ENCODE data around the gene RGS13. TPM values are rescaled to one million over a fixed set of nuclear protein-coding genes. Genes with fewer than 3 reads are reported as not detected.
A peak's percentile ranks its signal among the peaks of the same experiment; 100 is the strongest.

Gene RGS13
- total RNA-seq, 2 donors from 2014 or later, result 0.64 to 1.1 TPM

DNA sequence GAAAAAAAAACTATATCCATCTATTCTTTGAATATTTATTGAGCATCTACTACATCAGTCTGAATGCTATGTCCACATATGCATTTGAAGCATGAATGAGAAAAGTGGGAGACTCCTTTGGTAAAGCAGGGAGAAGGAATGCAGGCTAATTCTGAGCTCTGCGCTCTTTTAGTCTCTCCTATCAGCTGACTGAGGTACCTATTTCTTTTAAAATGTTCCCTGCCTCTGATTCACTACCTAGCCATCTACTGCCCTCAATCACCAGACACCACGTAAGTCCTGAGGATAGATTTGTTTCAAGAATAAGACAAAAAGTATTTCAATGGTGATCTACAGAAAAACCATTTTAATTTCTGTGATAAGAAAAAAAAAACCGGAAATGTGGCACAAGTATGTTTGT is 3.8 kb upstream of the RGS13 start:
- H3K4me3 Mint-ChIP-seq, result no peak overlapping the region
- DNase-seq (ENCODE audit: low spot score), result no peak
- H3K4me1 Mint-ChIP-seq (ENCODE audit: low read depth in 2 of 2), result no peaks in the 10 kb centered on the region
- no peak overlapping the region for H3K27ac Mint-ChIP-seq
- H3K27me3 Mint-ChIP-seq, result peaks cover 7 to 9% of the 10 kb centered on the region in 2 donors
- no peak for ATAC-seq
- H3K9me3 Mint-ChIP-seq, result no peaks in the 10 kb centered on the region
- H3K36me3 Mint-ChIP-seq, result no peaks in the 10 kb centered on the region

DNA sequence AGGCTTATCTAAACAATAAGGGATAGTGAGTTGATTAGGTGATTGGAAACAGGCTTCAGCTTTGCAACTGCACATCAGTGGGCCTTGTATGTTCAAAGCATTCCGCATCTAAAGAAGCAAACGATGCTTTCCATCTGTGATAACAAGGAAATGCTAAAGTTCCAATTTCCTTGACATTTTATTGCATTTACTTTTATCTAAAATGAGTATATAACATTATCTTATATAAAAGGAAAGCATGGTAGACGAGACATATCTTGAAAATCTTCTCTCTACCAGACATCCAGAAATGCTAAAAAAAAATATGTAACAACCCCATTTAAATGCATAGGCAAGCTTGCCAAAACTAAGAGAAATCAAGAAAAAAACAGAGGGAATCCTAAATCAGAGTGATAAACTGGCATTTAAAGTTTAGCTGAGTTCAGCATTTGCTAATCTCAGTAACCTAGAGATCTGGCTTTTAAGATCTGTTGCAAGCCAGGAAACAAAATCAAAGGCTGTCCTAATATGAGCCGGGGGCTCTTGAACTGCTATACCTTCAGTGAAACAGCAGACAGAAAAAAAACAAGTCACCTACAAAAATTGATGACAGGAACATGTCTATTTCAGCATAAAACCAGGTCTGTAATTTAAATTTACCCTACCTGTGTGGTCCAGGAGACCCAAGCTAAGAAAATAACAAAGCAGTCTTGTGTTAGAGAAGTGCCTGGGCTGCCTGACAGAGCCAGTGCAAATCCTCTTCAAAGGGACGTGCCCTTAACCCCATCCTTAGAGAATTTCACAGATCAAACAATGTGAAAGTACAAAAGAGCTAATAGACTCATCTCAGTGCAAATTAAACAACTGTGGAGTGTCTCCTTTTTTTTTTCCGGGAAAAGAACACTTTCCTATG is 3.1 kb upstream of the RGS13 start:
- DNase-seq (ENCODE audit: low spot score) (no peak), ATAC-seq (no peak)
- no peaks in the 10 kb centered on the region for H3K4me1 Mint-ChIP-seq (ENCODE audit: low read depth in 2 of 2)
- H3K9me3 Mint-ChIP-seq, result no peaks in the 10 kb centered on the region
- H3K27ac Mint-ChIP-seq, result no peak overlapping the region
- H3K36me3 Mint-ChIP-seq, result no peaks in the 10 kb centered on the region
- peaks cover 7 to 9% of the 10 kb centered on the region in 2 donors for H3K27me3 Mint-ChIP-seq
- H3K4me3 Mint-ChIP-seq, result no peak overlapping the region

DNA sequence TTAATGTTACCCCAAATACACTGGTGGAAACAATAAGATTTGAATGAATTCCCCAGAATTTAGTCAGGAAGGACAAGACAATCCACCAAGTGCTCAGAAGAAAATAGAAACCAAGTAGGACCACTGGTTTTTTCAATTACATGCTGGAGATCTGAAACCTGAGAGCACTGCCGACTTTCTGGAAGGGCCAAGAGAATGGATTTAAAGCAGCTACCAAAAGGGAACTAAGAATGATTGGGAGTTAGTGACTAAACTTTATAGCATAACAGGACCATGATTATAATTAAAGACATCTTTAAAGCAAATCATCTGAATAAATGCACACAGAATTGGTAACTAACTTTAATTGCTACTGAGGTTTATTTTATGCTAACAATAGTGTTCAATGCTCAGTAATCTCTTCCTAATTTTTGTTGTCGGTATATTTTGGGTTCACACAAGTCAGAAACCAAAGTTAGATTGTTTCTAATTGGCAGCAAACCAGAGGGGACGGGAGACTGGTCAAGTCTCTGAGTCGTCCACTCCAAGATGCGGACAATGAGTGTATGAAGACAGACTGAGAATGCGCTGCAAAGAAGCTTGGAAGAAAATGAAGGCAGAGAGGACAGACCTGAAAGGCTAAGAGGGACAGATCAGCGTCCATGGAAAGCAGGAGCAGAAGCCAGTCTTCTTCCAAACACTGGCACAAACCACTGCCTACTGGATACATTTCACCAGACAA is 2.3 kb upstream of the RGS13 start:
- Mint-ChIP-seq H3K27ac (no peak overlapping the region), H3K4me3 (no peak overlapping the region), H3K9me3 (no peaks in the 10 kb centered on the region), H3K36me3 (no peaks in the 10 kb centered on the region), H3K4me1 (ENCODE audit: low read depth in 2 of 2) (no peaks in the 10 kb centered on the region), H3K27me3 (peaks cover 7 to 9% of the 10 kb centered on the region in 2 donors)
- DNase-seq (ENCODE audit: low spot score) (no peak), ATAC-seq (no peak)

DNA sequence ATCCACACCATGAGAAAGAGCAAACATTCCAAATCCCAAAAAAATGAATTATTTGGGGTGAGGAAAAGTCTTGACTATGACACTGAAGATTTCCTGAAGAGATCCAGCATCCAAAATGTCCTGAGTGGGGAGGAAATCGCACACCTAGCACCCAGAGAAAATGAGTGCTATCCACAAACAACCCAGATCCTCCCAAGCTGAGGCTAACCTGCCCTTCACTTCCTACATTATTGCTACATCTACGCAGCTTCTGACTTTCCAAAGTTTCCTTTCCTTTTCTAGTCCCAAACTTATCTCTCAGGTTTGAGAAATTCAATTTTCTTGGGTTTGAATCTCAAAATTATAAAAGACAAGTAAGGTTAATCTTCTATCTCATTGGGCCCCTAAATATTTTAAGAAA is 906 bp upstream of the RGS13 start:
- H3K36me3 Mint-ChIP-seq, result no peaks in the 10 kb centered on the region
- no peak for ATAC-seq
- peaks cover 0 to 6% of the 10 kb centered on the region in 2 donors for H3K4me1 Mint-ChIP-seq (ENCODE audit: low read depth in 2 of 2)
- H3K27ac Mint-ChIP-seq, result no peak overlapping the region
- no peak for DNase-seq (ENCODE audit: low spot score)
- no peaks in the 10 kb centered on the region for H3K9me3 Mint-ChIP-seq
- peaks cover 7 to 14% of the 10 kb centered on the region in 2 donors for H3K27me3 Mint-ChIP-seq
- no peak overlapping the region for H3K4me3 Mint-ChIP-seq

DNA sequence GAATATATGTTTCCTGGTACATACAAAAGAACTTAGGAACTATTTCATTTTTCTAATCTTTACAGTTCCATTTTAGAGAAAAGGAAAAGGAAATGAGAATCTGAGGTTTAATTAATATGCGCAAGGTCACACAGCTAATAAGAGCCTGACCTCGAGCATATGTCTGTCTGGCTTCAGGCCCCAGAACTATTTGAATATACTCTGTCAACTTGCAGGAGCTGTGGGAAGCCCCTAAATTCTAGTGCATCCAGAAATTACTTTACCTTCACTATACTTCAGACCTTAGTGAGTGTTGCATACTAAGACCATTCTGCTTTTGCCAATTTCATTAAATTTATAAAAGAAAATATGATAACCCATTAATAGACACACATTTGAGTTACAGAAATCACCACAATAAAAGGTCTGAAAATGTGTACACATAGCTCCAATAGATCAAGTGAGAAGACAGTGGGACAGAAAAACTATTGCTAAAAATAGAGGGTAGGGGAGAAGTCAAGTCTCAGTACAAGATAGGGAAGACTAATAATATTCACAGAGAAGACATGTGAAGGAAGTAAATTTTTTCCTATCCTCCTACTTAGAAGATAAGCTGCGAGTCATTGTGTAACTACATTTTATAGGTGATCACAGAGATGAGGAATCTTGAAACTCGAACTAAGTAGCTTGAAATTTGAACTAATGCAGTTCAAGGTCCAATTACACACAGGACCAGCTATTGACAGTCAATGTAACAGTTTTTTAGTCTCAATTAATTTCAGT is 3.8 kb downstream of the RGS13 start:
- peak; percentile 45 to 75 for ATAC-seq
- H3K4me1 Mint-ChIP-seq (ENCODE audit: low read depth in 2 of 2), result peaks cover 0 to 6% of the 10 kb centered on the region in 2 donors
- H3K27me3 Mint-ChIP-seq, result peaks cover 0 to 9% of the 10 kb centered on the region in 2 donors
- peak overlapping the region in 1 of 2 donors; percentile 4 for H3K27ac Mint-ChIP-seq
- H3K36me3 Mint-ChIP-seq, result no peaks in the 10 kb centered on the region
- DNase-seq (ENCODE audit: low spot score), result no peak
- H3K9me3 Mint-ChIP-seq, result no peaks in the 10 kb centered on the region
- H3K4me3 Mint-ChIP-seq, result peak overlapping the region; percentile 1

DNA sequence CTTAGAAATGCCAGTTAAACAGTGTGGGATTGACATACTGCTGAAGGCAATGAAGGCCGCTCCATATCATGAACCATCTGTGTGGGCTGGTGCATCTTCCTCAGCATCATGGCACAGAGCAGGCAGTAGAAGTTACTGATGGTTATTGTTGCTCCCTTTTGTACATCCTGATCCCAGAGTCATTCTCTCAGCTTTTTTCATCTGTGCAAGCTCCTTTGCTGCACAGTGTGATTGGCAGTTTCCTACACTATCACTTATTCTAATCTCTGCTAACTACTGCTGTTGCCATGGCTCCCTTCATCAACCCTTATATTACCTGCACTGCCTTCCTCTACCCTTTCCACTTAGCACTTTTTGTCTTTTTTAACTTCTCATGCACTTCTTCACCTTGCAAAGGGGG is 16.2 kb downstream of the RGS13 start:
- H3K36me3 Mint-ChIP-seq, result no peaks in the 10 kb centered on the region
- DNase-seq (ENCODE audit: low spot score) (no peak), ATAC-seq (no peak)
- H3K27me3 Mint-ChIP-seq, result peaks cover 0 to 3% of the 10 kb centered on the region in 2 donors
- no peaks in the 10 kb centered on the region for H3K9me3 Mint-ChIP-seq
- no peak overlapping the region for H3K4me3 Mint-ChIP-seq
- no peak overlapping the region for H3K27ac Mint-ChIP-seq
- no peaks in the 10 kb centered on the region for H3K4me1 Mint-ChIP-seq (ENCODE audit: low read depth in 2 of 2)

DNA sequence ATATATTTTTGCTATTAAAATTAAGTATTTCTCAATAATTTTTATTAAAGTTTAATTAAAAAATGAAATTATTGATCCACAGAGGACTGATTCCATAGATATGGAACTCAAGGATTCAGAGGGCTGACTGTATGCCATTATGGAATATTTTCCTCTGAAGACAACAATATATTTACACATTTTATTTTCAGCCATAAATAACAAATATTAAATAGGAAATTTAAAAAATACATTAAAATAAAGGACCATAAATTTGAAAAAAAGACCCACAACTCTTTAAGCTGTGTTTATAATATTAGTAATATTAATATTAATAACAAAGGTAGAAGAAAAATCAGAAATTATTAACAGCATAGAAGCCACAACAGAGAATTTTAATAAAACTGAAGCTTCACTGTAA is 18.2 kb downstream of the RGS13 start:
- DNase-seq (ENCODE audit: low spot score) (no peak), ATAC-seq (no peak)

DNA sequence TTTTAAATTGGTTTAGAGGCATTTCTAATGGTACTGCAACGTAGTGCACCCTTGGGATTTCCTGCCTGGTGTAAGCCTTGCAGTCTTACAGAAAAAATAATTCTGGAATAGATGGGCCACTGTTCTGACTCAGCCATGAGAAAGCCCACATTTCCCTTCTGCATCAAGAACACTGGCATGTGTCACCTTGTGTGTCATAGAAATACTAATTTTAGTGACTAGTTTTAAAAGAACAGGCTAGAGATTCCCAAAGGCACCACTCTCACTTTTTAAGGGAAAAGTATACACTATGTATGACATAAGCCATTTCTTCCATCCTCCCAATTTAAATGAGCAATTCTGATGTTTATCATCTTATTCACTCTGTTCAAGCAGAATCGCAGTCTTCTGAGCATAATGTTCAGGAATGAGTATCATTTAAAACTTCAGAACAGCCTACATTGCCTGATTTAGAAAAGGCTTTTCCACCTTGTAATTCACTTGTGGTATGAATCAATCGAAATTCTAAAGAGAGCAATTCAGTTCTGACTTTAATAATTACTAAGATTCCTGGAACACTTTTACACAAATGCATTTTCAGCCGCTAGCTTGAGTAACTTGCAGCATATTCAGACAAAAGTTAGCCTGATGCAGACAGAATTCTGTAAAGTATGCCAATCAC is 18.8 kb downstream of the RGS13 start:
- ATAC-seq (peak in 1 of 2 donors; percentile 78), DNase-seq (ENCODE audit: low spot score) (no peak)
- Mint-ChIP-seq H3K36me3 (no peaks in the 10 kb centered on the region), H3K27ac (peak overlapping the region in 1 of 2 donors; percentile 59), H3K9me3 (no peaks in the 10 kb centered on the region), H3K27me3 (no peaks in the 10 kb centered on the region), H3K4me1 (ENCODE audit: low read depth in 2 of 2) (no peaks in the 10 kb centered on the region), H3K4me3 (no peak overlapping the region)

More for the DNA sequence above, 18.2 kb downstream of the RGS13 start:
- Mint-ChIP-seq H3K36me3 (no peaks in the 10 kb centered on the region), H3K27ac (no peak overlapping the region), H3K4me3 (no peak overlapping the region), H3K4me1 (ENCODE audit: low read depth in 2 of 2) (no peaks in the 10 kb centered on the region), H3K27me3 (no peaks in the 10 kb centered on the region), H3K9me3 (no peaks in the 10 kb centered on the region)

DNA sequence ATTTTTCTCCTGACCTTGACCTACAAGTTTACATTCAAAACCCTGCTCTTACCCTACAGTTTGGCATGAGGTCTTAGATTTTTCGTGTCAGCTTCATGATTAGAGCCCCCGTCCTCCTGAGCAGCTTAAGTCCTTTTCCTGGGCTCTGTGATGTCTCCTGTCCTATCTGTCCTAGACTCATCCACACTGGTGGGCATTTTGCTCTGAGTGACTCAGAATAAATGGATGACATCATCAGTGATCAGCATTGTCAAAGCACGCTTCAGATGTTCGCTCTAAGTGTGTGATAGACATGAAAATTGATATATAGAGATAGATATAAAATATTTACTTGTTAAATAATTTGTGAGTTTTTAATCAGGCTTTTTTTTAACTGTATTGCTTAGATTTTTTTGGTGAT is 21.8 kb downstream of the RGS13 start:
- no peaks in the 10 kb centered on the region for H3K36me3 Mint-ChIP-seq
- no peak overlapping the region for H3K4me3 Mint-ChIP-seq
- no peak for DNase-seq (ENCODE audit: low spot score)
- H3K9me3 Mint-ChIP-seq, result no peaks in the 10 kb centered on the region
- no peaks in the 10 kb centered on the region for H3K4me1 Mint-ChIP-seq (ENCODE audit: low read depth in 2 of 2)
- ATAC-seq, result no peak
- no peak overlapping the region for H3K27ac Mint-ChIP-seq
- no peaks in the 10 kb centered on the region for H3K27me3 Mint-ChIP-seq

DNA sequence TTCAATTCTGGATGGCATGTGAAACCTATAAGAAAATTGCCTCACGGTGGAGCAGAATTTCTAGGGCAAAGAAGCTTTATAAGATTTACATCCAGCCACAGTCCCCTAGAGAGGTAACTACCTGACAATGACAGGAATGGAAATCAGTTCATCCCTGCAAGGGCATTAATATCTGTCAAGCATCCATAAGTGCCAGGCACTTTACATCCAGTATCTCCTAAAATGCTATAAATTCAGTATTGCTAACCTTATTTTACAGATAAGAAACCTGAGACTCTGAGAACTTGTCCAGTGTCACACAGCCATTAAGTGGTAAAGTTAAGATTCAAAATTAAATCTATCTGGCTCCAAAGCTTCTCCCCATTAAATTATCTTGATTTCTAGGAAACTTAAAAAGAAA is 22.3 kb downstream of the RGS13 start:
- DNase-seq (ENCODE audit: low spot score), result no peak
- Mint-ChIP-seq H3K36me3 (no peaks in the 10 kb centered on the region), H3K9me3 (no peaks in the 10 kb centered on the region), H3K27ac (no peak overlapping the region), H3K4me3 (no peak overlapping the region), H3K27me3 (no peaks in the 10 kb centered on the region), H3K4me1 (ENCODE audit: low read depth in 2 of 2) (no peaks in the 10 kb centered on the region)
- ATAC-seq, result no peak

DNA sequence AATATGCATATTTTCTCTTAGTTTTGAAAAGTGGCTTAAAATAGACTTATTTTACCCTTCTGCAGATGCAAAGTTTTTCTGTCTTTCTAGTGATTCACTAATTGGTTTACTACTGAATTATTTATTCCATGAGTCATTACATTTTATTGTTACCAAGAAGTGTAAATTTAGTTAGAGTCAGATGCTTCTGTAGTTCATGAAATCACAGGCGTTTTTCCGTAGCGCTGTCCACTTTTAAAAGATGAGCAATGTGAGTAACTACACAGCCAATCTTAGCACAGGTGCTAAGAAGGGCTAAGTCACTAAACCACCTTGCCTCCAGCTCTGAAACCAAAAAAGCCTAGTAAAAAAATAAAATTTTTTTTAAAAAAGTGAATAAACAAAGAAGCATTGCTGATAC is 24.7 kb downstream of the RGS13 start:
- Mint-ChIP-seq H3K4me3 (no peak overlapping the region), H3K27ac (no peak overlapping the region), H3K36me3 (no peaks in the 10 kb centered on the region), H3K9me3 (peaks cover 3% of the 10 kb centered on the region), H3K4me1 (ENCODE audit: low read depth in 2 of 2) (no peaks in the 10 kb centered on the region), H3K27me3 (no peaks in the 10 kb centered on the region)
- ATAC-seq, result no peak
- DNase-seq (ENCODE audit: low spot score), result no peak

DNA sequence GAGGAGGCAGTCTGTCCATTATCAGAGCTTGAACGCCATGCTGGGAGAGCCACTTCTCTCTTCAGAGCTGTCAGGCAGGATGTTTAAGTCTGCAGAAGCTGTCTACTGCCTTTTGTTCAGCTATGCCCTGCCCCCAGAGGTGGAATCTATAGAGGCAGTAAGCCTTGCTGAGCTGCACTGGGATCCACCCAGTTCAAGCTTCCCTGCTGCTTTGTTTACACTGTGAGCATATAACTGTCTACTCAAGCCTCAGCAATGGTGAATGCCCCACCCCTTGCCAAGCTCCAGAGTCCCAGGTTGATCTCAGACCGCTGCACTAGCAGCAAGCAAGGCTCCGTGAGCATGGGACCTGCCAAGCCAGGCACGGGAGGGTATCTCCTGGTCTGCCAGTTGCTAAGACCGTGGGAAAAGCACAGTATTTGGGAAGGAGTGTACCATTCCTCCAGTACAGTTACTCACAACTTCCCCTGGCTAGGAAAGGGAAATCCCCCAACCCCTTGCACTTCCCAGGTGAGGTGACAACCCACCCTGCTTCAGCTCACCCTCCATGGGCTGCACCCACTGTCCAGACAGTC is 32.5 kb downstream of the RGS13 start:
- peaks cover 8% of the 10 kb centered on the region for H3K9me3 Mint-ChIP-seq
- H3K36me3 Mint-ChIP-seq, result peaks cover 4% of the 10 kb centered on the region
- H3K4me1 Mint-ChIP-seq (ENCODE audit: low read depth in 2 of 2), result no peaks in the 10 kb centered on the region
- no peak overlapping the region for H3K4me3 Mint-ChIP-seq
- H3K27me3 Mint-ChIP-seq, result peaks cover 12 to 27% of the 10 kb centered on the region in 2 donors
- ATAC-seq (no peak), DNase-seq (ENCODE audit: low spot score) (no peak)
- no peak overlapping the region for H3K27ac Mint-ChIP-seq

DNA sequence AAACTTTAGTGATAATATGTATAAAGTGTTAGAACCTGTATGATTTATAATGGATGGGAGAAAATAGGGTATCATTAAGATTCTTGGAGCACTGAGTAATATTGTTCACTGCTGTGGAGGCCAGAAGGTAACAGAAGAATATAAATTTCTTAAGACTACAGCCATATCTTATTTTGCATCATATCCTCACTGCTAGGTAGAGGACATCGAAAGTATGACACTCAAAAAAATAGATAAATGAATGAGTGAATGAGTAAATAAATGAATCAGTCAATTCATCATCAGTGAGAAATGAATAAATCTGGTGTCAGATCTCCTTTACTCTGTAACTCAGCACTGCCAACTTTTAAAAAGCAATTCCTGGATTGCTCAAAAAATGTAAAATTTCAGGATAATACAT is 33.2 kb downstream of the RGS13 start:
- peaks cover 8% of the 10 kb centered on the region for H3K9me3 Mint-ChIP-seq
- H3K27ac Mint-ChIP-seq, result no peak overlapping the region
- ATAC-seq (no peak), DNase-seq (ENCODE audit: low spot score) (no peak)
- no peak overlapping the region for H3K4me3 Mint-ChIP-seq
- H3K36me3 Mint-ChIP-seq, result peaks cover 4% of the 10 kb centered on the region
- H3K4me1 Mint-ChIP-seq (ENCODE audit: low read depth in 2 of 2), result no peaks in the 10 kb centered on the region
- peaks cover 17 to 34% of the 10 kb centered on the region in 2 donors for H3K27me3 Mint-ChIP-seq
